Measurements from ENCODE around the gene KRTAP16-1. TPM values are rescaled to one million over a fixed set of nuclear protein-coding genes. Genes with fewer than 3 reads are reported as not detected.

KRTAP16-1 gene
- total and polyA plus RNA-seq, 2 of the 8 experiments (the other 6 are each of a cell fraction or from before 2014, with no cell fraction given), result not detected

GRCh38 chr17:41287050-41287449 lies 22.1 kb downstream of the KRTAP16-1 start:
- Histone ChIP-seq H3K9me3 (ENCODE audit: insufficient read depth in 2 of 2, low read depth in 1 of 2, low read length in 1 of 2) (no peaks in the 10 kb centered on the region), H2BK20ac (ENCODE audit: low read length) (no peak overlapping the region), H3K36me3 (ENCODE audit: control insufficient read depth in 2 of 4, insufficient read depth in 4 of 4, low read length in 3 of 4) (no peaks in the 10 kb centered on the region), H3K4me1 (replicated peaks in 1 of 4; ENCODE audit: control insufficient read depth in 3 of 4, insufficient read depth in 4 of 4, low read length in 3 of 4) (no peaks in the 10 kb centered on the region), H3K9ac (replicated peaks in 1 of 4; ENCODE audit: extremely low read depth in 1 of 4, low read depth in 3 of 4, low read length in 3 of 4) (no peak overlapping the region), H2BK120ac (replicated peaks; ENCODE audit: low read depth, low read length) (no peak overlapping the region), H4K5ac (ENCODE audit: insufficient read length, low read depth, low read length) (no peak overlapping the region), H2AFZ (ENCODE audit: low read length) (no peak overlapping the region), H3K23ac (ENCODE audit: insufficient read length) (no peak overlapping the region), H3K18ac (ENCODE audit: extremely low read depth, low read length) (no peak overlapping the region), H3K27ac (ENCODE audit: low read depth, low read length) (no peak overlapping the region), H3K27me3 (replicated peaks in 1 of 4; ENCODE audit: control insufficient read depth in 3 of 4, extremely low read depth in 1 of 4, insufficient read depth in 3 of 4, low read length in 3 of 4) (no peaks in the 10 kb centered on the region), H2BK5ac (ENCODE audit: low read depth, low read length) (no peak overlapping the region), H4K8ac (ENCODE audit: extremely low read depth, insufficient read depth, low read length) (no peak overlapping the region), H2BK15ac (ENCODE audit: low read length) (no peak overlapping the region), H3K4me2 (ENCODE audit: insufficient read depth in 1 of 2, low read depth in 2 of 2, low read length in 2 of 2) (no peak overlapping the region), H3K4ac (replicated peaks; ENCODE audit: insufficient read length, low read depth, low read length) (no peak overlapping the region), H3K23me2 (ENCODE audit: low read depth, low read length) (no peaks in the 10 kb centered on the region), H4K91ac (replicated peaks; ENCODE audit: insufficient read length, low read length) (no peak overlapping the region), H3K14ac (ENCODE audit: insufficient read length) (no peak overlapping the region), H3K4me3 (ENCODE audit: extremely low read depth in 1 of 4, insufficient read depth in 2 of 4, low read depth in 3 of 4, low read length in 4 of 4) (no peak overlapping the region), H4K20me1 (replicated peaks in 1 of 2; ENCODE audit: control insufficient read depth in 1 of 2, insufficient read depth in 2 of 2, low read length in 2 of 2) (no peaks in the 10 kb centered on the region), H2BK12ac (ENCODE audit: low read depth, low read length) (no peak overlapping the region), H2AK5ac (ENCODE audit: low read depth, low read length) (no peak overlapping the region), H3K79me2 (ENCODE audit: control insufficient read depth in 1 of 2, insufficient read depth in 2 of 2, low read length in 2 of 2) (no peaks in the 10 kb centered on the region), H3K79me1 (ENCODE audit: low read depth, low read length) (no peaks in the 10 kb centered on the region), H3K56ac (replicated peaks; ENCODE audit: insufficient read length, low read depth, low read length) (no peak overlapping the region)
- TF ChIP-seq SRF (IDR thresholded peaks at IDR 0.05; ENCODE audit: low read depth, low read length), result no peak
- TF ChIP-seq KDM4A (IDR thresholded peaks at IDR 0.05; ENCODE audit: low read depth, low read length, severe bottlenecking), result no peak
- CTCF ChIA-PET (ENCODE audit: partially characterized antibody), result no interaction called here
- POLR2A ChIA-PET (ENCODE audit: partially characterized antibody), result interaction anchor here (0.7 kb wide), 1 partner anchor 13 kb away, joined by 3 read pairs; no protein-coding TSS in a partner anchor
- DNase-seq (ENCODE audit: low read depth in 1 of 2, low spot score in 2 of 2) (no peak), FAIRE-seq (no peak)
- 87% methylated on average over 3 of the region's 3 CpGs; no CpG with 5 or more reads in 1 of the 2 experiments for WGBS, 2 experiments (ENCODE audit: extremely low coverage in 1 of 2, insufficient coverage in 1 of 2, insufficient read length in 1 of 2, insufficient replicate concordance in 2 of 2, low coverage in 1 of 2, low lambda C conversion rate in 2 of 2, missing lambda C conversion rate in 1 of 2)
